Activated naive CD4-positive, alpha-beta T cell treated with Interleukin-2 at 50 U/mL for 16 hours (primary cell): Measurements from ENCODE around the gene TEDC2.
"Not testable (repeated sequence)": the region's sequence is repeated elsewhere in the genome, so short reads cannot be mapped to it uniquely, and the experiment has no call there.

Source experiments
- DNase-seq: peaks from one replicate; pipeline ENCODE4 v3.0.0-alpha.2; 2020

TEDC2 gene

DNA sequence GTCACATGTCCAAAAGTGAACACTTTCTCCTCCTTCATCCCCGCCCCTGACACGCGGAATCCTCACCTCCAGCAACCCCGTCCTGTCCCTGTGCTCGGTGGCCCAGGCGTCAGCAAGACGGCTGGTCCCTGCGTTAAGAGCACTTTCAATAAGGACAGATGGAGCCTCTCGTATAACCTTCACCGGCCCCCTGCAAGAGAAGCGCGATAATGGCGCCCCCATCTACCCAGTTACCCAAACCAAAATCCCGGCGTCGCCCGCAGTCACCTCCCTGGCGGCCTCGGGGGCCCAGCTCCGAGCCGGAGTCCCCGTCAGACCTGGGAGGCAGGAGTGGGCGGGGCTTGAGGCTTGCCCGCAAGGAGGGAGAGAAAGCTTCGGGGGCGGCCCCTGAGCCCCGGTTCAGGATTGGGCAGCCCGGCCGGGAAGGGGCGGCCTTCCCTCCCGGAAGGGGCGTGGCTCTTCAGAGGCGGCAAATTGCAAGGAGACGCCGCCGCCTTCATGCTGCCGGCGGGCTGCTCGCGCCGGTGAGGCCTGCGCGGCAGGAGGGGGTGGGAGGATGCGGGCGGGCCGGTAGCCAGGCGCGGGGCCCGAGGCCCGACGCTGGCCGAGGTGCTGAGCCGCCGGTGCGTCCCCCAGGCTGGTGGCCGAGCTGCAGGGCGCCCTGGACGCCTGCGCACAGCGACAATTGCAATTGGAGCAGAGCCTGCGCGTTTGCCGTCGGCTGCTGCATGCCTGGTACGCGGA lies at the start of gene TEDC2:
TEDC2 (plus strand) TSS at position 463 of the 744 bp plus-strand sequence; CDS start at position 499, 36 bp downstream.
- peak; percentile 97 for DNase-seq

DNA sequence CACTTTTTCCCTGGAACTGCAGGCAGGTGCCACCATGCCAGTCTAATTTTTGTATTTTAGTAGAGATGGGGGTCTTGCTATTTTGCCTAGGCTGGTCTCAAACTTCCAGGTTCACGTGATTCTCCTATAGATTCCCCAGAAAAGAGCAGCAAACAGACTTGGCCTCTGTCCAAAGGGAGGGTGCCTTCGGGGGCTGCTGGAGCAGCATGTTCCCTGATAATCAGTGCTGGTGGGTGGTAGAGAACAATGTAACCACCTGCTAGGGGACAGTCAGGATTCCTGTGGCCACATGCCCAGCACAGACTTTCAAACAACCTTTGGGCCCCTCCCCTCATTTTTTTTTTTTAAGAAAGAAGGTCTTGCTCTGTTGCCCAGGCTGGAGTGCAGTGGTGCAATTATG lies 44.8 kb upstream of the TEDC2 start:
- DNase-seq: no peak

DNA sequence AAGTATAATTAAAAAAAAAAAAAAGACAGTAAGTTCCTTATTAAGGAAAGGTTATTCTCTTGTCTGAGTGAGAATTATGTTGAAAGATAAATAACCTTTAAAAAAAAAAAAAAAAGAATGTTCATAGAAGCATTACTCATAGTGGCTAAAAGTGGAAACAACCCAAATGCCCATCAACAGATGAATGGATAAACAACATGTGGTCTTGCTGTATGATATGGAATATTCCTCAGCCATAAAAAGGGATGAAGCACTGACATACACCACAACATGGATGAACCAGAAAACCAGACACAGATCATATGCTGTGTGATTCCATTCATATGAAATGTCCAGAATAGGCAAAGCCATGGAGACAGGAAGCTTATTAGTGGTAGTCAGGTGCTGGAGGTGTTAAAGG lies 39.9 kb upstream of the TEDC2 start:
- no peak for DNase-seq

DNA sequence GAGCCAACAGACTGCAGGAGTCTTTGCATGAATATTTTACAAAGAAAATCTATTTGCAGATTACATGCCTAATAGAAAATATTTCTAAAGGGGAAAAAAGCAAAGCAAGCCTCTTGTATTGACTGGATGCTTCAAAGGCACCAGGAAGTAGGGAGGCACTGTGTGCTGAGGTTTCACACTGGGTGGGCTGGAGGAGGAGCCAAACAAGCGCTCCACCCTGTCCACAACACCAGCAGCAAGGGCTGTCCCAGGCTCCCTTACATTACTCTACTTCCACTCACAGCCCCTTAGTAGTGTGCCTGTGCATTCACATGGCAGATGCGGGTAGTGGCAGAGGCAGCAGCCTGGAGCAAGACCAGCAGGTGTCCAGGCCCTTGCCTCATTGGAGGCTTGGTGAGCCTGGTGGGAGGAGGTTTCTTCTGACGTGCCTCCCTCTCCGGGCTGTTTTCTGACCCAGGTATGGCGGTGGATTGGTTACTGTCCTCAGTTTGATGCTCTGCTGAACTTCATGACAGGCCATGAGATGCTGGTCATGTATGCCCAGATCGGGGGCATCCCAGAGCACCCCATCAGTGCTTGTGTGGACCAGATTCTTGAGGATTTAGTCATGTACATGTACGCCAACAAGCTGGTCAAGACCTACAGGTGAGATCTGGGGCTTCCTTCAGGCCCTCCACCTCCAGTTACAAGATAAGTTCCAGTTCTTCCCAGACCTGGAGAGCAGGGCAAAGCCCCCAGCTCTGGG lies 37.6 kb upstream of the TEDC2 start:
- no peak for DNase-seq

GRCh38 chr16:2424061-2425007 lies 35.6 kb upstream of the TEDC2 start:
- DNase-seq: no peak

DNA sequence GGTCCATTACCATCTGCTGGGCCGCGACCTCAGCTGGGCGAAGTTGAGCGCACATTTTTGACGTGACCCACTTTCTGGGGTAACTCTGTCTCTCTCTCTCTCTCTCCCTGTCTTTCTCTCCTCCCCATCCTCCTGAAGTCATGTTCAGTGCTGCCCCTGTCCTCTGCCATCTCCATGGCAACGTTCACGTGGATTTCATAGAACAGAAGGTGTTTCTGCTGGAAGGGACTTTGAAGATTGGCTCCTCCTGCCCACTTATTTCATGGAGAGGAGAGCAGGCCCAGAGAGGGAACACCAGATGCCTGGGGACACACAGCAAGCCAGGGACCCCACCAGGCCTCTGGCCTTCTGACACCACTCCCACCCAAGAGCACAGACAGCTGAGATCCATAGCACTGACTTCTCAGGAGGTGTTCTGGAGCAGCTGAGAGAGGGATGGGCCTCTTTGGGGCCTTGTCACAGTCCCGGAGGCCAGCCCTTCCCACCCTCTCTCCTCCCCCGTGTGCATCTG lies 34.8 kb upstream of the TEDC2 start:
- no peak for DNase-seq

GRCh38 chr16:2425825-2426430 lies 34.0 kb upstream of the TEDC2 start:
- DNase-seq: no peak

DNA sequence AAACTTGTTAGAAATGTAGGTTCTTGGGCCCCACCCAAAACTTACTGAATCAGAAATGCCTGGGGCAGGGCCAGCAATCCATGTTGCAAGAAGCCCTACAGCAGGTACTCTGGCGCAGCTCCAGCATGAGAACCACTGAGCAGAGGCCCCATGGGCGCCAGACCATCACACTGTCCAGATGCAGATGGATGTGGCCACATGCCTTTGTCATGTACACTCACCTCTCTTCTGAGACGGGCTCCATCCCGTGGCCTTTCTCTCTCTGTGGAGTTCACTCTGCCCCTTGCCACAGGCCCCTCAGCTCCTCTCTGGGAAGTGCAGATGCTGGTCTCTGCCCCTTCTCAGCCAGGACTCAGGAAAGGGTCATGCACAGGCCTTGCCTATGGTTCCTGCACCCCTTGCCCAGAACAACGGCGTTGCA lies 33.0 kb upstream of the TEDC2 start:
- no peak for DNase-seq

GRCh38 chr16:2427526-2427925 lies 32.4 kb upstream of the TEDC2 start:
- DNase-seq: no peak

GRCh38 chr16:2428051-2428783 lies 31.7 kb upstream of the TEDC2 start:
- DNase-seq: peak; percentile 13

DNA sequence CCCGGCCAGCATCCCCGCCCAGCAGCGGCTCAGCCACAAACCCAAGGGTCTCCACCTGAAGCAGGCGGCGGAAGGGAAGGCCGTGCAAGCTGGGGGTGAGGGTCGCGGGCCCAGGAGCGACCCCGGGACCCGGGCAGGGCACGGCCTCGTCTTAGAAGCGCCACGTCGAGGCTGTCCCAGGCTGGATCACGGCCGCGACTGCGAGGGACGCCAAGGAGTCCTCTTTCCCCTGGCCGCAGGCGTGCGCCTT lies 31.2 kb upstream of the TEDC2 start:
- no peak for DNase-seq

DNA sequence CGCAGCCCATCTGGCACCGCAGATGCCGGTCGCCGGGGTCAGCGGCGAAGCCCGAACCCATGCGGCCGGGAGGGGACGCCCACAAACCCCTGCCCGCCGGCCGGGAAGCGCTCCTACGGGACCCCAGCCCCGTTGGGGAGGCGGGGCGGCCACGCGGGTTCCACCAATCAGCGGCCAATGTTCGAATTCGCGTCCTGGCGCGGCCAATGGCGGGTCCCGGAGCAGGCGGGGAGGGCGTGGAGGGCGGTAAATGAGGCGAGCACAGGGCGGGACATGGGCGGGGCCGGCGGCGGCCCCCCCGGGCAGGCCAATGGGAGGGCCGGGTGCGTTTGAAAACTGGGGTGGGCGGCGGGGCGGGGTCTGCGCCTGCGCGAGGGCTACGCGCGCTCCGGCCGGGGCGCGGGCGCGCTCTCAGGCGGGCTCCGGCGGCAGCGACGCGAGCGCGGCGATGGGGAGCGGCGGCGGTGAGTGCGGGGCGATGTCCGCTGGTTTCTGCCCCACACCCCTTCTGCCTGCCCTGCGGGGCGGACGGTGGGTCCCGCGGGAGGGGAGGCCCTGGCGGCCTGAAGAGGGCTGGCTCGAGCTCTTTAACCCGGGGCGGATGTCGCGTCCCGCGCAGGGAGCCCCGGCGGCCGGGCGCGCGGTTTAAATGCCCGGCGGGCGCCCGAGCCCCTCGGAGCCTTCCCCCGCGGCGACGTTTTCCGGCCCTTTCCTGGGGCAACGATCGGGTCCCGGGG lies 30.7 kb upstream of the TEDC2 start, which contains the start of gene CCNF:
CCNF (plus strand) TSS at position 414 of the 737 bp plus-strand sequence; CDS start at position 449, 35 bp downstream.
- DNase-seq: peak; percentile 99

DNA sequence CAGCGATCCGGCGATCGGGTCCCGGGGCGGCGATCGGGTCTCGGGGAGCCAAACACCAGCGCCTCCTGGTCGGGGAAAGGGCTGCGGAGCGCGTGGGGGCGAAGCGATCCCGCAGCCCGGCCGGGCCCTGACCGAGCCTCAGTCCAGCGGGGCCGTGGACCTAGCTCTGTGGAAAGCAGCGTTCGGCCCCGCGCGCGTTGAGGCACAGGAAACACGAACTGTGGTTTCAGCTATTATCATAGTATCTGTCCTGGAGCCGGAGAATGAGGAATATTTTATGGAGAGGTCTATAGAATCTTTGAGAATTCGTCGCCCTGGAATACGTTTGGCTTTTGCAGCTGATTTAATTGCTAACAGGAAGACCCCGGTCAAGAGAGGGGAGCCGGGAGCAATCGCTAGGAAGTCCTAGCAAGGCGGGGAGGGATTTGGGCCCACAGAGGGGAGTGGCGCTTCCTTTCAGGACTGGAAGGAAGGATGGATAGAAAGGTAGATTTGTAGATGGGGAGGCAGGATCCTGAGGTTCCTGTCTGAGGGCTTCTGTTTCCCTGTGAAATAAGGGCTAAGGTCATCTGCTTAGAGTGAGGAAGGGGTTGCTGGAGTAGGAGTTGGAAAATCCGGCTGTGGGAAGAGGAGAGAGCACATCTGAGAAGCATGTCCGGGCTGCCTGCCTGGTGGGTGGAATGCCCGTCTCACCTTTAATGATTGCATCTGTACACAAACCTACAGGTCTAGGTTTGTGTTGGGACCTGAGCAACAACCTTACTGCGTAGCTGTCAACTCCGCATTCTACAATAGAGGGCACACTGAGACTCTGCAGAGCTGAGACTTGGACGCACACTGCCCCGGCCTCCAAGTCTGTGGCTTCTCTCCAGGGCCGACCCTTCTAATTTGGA lies 29.9 kb upstream of the TEDC2 start:
- DNase-seq: peak; percentile 9

DNA sequence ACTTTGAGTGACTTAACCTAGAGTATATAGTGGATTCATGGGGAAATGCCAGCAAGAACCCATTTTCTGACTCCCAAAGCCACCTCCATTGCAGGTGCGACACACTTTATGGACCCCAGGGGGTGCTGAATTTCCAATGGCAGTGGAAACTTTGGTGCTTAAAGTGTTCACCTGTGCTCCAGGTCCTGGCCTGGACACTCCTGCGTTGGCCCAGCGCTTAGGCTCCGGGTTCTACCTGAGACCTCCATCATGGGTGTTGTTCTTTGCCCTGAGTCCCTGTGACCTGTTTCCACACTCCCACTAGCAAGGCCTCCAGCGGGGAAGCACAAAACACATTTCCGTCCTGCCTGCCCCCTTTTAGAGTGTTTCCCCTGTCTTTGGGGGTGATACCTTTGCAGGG lies 27.6 kb upstream of the TEDC2 start:
- DNase-seq: no peak

- DNase-seq: no peak
Measured at GRCh38 chr16:2432801-2433505, 27.0 kb upstream of the TEDC2 start.

DNA sequence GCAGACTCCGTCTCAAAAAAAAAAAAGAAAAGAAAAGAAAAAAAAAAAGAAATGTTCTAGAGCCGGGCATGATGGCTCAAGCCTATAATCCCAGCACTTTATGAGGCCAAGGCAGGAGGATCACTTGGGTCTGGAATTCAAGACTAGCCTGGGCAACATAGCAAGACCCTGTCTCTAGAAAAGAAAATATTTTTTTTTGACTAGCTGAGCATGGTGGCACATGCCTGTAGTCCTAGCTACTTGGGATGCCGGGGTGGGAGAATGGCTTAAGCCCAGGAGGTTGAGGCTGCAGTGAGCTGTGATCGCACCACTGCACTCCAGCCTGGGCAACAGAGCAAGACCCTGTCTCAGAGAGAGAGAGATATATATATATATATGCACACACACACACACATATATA lies 24.7 kb upstream of the TEDC2 start:
- DNase-seq: not testable (repeated sequence)

GRCh38 chr16:2436110-2436509 lies 23.8 kb upstream of the TEDC2 start:
- DNase-seq: no peak

DNA sequence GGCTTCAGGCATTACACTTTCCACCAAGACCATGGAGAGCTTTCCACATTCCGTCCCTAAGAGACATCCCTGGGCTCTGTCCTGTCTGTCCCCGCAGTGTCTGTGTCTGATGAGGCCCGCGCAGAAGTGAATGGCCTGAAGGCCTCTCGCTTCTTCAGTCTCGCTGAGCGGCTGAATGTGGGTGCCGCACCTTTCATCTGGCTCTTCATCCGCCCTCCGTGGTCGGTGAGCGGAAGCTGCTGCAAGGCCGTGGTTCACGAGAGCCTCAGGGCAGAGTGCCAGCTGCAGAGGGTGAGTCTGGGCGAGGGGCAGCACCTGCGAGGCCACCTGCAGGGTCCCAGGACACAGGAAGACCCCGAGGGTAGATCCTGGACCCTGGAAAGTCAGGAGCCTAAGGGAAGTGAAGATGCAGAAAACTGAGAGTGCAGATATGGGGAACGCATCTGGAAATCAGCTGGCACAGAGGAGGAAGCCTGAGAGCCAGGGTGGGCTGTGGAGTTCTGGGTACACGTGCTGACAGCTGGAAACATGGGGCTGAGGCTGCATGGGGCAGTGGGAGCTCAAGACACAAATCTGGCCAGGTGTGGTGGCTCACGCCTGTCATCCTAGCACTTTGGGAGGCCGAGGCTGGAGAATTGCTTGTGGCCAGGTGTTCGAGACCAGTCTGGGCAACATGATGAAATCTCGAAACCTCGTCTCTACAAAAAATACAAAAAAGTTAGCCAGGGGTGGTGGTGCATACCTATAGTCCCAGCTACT lies 22.7 kb upstream of the TEDC2 start:
- DNase-seq: no peak

DNA sequence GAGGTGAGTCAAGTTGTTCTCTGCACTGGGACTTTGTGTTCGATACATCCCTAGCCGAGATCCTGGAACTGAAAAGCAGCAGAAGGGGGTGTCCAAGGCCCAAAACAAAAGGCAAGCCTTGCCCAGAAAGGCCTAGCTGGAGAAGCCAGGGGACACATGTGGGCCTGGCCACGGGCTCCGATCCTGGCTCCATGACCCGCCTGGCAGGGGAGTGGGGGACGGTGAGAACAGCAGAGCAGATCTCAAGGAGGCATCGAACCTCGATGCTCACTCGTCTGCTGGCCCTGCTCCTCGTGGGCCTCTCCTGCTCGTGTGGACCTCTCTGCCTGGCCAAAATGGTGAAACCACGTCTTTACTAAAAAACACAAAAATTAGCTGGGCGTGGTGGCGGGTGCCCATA lies 21.8 kb upstream of the TEDC2 start:
- DNase-seq: no peak
